ENCODE data around the gene ACOT7. TPM values are rescaled to one million over a fixed set of nuclear protein-coding genes. Genes with fewer than 3 reads are reported as not detected.

Gene ACOT7
- total and polyA plus RNA-seq, 10 donors, result 10.6 to 31.5 (median 20.3) TPM

GRCh38 chr1:6414881-6415626, 21.5 kb upstream of the ACOT7 start:
- no peak for TF ChIP-seq POLR2AphosphoS5 (IDR thresholded peaks at IDR 0.05)
- TF ChIP-seq POLR2A (IDR thresholded peaks at IDR 0.05), result no peak
- TF ChIP-seq CTCF (IDR thresholded peaks at IDR 0.05 in 8 of 11, conservative IDR thresholded peaks at IDR 0.05 in 3 of 11), result no peak
- 59 to 65% (median 63%) methylated on average over 16 to 17 of the region's 17 CpGs for WGBS, 5 donors
- H3K36me3 ChIP-seq, result no peaks in the 10 kb centered on the region
- H3K9me3 ChIP-seq, result no peaks in the 10 kb centered on the region
- DNase-seq, result no peak
- H3K4me3 ChIP-seq, result no peak overlapping the region
- intact Hi-C loops (cut with DNase I; ENCODE audit: low total_unique reads), result no loop called here
- H3K27ac ChIP-seq, result no peak overlapping the region
- peaks cover 10 to 26% (median 20%) of the 10 kb centered on the region in 6 donors for H3K4me1 ChIP-seq
- H3K27me3 ChIP-seq (replicated peaks in 1 of 7), result peaks cover 12 to 91% (median 62%) of the 10 kb centered on the region in 7 donors

GRCh38 chr1:6414443-6414844, 20.9 kb upstream of the ACOT7 start:
- no peaks in the 10 kb centered on the region for H3K9me3 ChIP-seq
- H3K36me3 ChIP-seq, result no peaks in the 10 kb centered on the region
- intact Hi-C loops (cut with DNase I; ENCODE audit: low total_unique reads), result no loop called here
- no peak overlapping the region for H3K27ac ChIP-seq
- 7 to 12% (median 8%) methylated on average over 14 to 15 of the region's 15 CpGs for WGBS, 5 donors
- H3K27me3 ChIP-seq (replicated peaks in 1 of 7), result peaks cover 8 to 85% (median 55%) of the 10 kb centered on the region in 7 donors
- TF ChIP-seq POLR2AphosphoS5 (IDR thresholded peaks at IDR 0.05), result no peak
- peak in 5 of 11 experiments; percentile 15 to 43 (median 36) for TF ChIP-seq CTCF (IDR thresholded peaks at IDR 0.05 in 8 of 11, conservative IDR thresholded peaks at IDR 0.05 in 3 of 11)
- peaks cover 5 to 20% (median 14%) of the 10 kb centered on the region in 6 donors for H3K4me1 ChIP-seq
- H3K4me3 ChIP-seq, result no peak overlapping the region
- DNase-seq, result no peak

- 64 to 80% (median 70%) methylated on average over 6 of the region's 6 CpGs for WGBS, 5 donors
- peaks cover 0 to 8% (median 3%) of the 10 kb centered on the region in 6 donors for H3K4me1 ChIP-seq
- no peak overlapping the region for H3K27ac ChIP-seq
- no peaks in the 10 kb centered on the region for H3K36me3 ChIP-seq
- H3K27me3 ChIP-seq (replicated peaks in 1 of 7), result peaks cover 0 to 70% (median 40%) of the 10 kb centered on the region in 7 donors
- intact Hi-C loops (cut with DNase I; ENCODE audit: low total_unique reads), result no loop called here
- no peak overlapping the region for H3K4me3 ChIP-seq
- no peak for DNase-seq
- no peaks in the 10 kb centered on the region for H3K9me3 ChIP-seq
- TF ChIP-seq POLR2A (IDR thresholded peaks at IDR 0.05) (no peak), POLR2AphosphoS5 (IDR thresholded peaks at IDR 0.05) (no peak), CTCF (IDR thresholded peaks at IDR 0.05 in 8 of 11, conservative IDR thresholded peaks at IDR 0.05 in 3 of 11) (no peak)
Measured at GRCh38 chr1:6412896-6413295, 19.3 kb upstream of the ACOT7 start.

GRCh38 chr1:6410248-6410893, 16.8 kb upstream of the ACOT7 start:
- H3K27me3 ChIP-seq (replicated peaks in 1 of 7), result peaks cover 0 to 52% (median 15%) of the 10 kb centered on the region in 7 donors

More at GRCh38 chr1:6410248-6410893, 16.8 kb upstream of the ACOT7 start:
- H3K9me3 ChIP-seq, result no peaks in the 10 kb centered on the region
- H3K4me3 ChIP-seq, result no peak overlapping the region
- DNase-seq, result no peak
- TF ChIP-seq CTCF (IDR thresholded peaks at IDR 0.05 in 8 of 11, conservative IDR thresholded peaks at IDR 0.05 in 3 of 11) (no peak), POLR2AphosphoS5 (IDR thresholded peaks at IDR 0.05) (no peak), POLR2A (IDR thresholded peaks at IDR 0.05) (no peak)
- H3K4me1 ChIP-seq, result peaks cover 0 to 8% (median 3%) of the 10 kb centered on the region in 6 donors
- H3K36me3 ChIP-seq, result no peaks in the 10 kb centered on the region
- 82 to 93% (median 89%) methylated on average over 13 of the region's 13 CpGs for WGBS, 5 donors
- intact Hi-C loops (cut with DNase I; ENCODE audit: low total_unique reads), result no loop called here
- no peak overlapping the region for H3K27ac ChIP-seq
